Measurements from ENCODE around the gene PUS3.
A peak's percentile ranks its signal among the peaks of the same experiment; 100 is the strongest.

PUS3 gene

GRCh38 chr11:125902927-125903710 is at the start of gene PUS3:
PUS3 (minus strand) TSS chr11:125903206; CDS start chr11:125896284, 6,922 bp downstream.
- peak; percentile 86 for DNase-seq (ENCODE audit: low spot score)

- no peak for DNase-seq (ENCODE audit: low spot score)
Measured at GRCh38 chr11:125952559-125952958, 49.6 kb upstream of the PUS3 start.

GRCh38 chr11:125951731-125952130 is 48.7 kb upstream of the PUS3 start:
- DNase-seq (ENCODE audit: low spot score) = no peak

- DNase-seq (ENCODE audit: low spot score) = no peak
Measured at GRCh38 chr11:125950696-125951651, 48.0 kb upstream of the PUS3 start.

GRCh38 chr11:125950178-125950490 is 47.1 kb upstream of the PUS3 start:
- DNase-seq (ENCODE audit: low spot score) = no peak

GRCh38 chr11:125949271-125950177 is 46.5 kb upstream of the PUS3 start:
- no peak for DNase-seq (ENCODE audit: low spot score)

- DNase-seq (ENCODE audit: low spot score) = no peak
Measured at GRCh38 chr11:125948278-125949051, 45.5 kb upstream of the PUS3 start.

- DNase-seq (ENCODE audit: low spot score) = no peak
Measured at GRCh38 chr11:125947419-125948277, 44.6 kb upstream of the PUS3 start.

GRCh38 chr11:125946712-125947418 is 43.9 kb upstream of the PUS3 start:
- DNase-seq (ENCODE audit: low spot score) = no peak

- DNase-seq (ENCODE audit: low spot score) = no peak
Measured at GRCh38 chr11:125945797-125946520, 43.0 kb upstream of the PUS3 start, which contains the start of gene VSIG10L2. VSIG10L2 (plus strand) TSS chr11:125946044; CDS start chr11:125946056, 12 bp downstream.

GRCh38 chr11:125945011-125945796 is 42.2 kb upstream of the PUS3 start:
- no peak for DNase-seq (ENCODE audit: low spot score)

- no peak for DNase-seq (ENCODE audit: low spot score)
Measured at GRCh38 chr11:125944350-125945010, 41.5 kb upstream of the PUS3 start.

GRCh38 chr11:125943661-125944349 is 40.8 kb upstream of the PUS3 start:
- DNase-seq (ENCODE audit: low spot score) = no peak

- DNase-seq (ENCODE audit: low spot score) = no peak
Measured at GRCh38 chr11:125942771-125943428, 39.9 kb upstream of the PUS3 start.

- DNase-seq (ENCODE audit: low spot score) = peak; percentile 54
Measured at GRCh38 chr11:125941619-125942611, 38.9 kb upstream of the PUS3 start.
